HepG2 (cell line): ENCODE measurements around the gene AUNIP. TPM values are rescaled to one million over a fixed set of nuclear protein-coding genes. Genes with fewer than 3 reads are reported as not detected.

Experiments
- ATAC-seq: fragments of 200-7000 bp; cut with Tn5 transposase; 3 replicates; pipeline ENCODE4 v1.9.1; 2020; ENCODE audit warnings: mild to moderate bottlenecking, moderate library complexity
- BruUV-seq: library from RNA; stranded (reverse); fragments of 400-500 nt; replicated peaks from 2 replicates; lab custom pipeline; 2021; lab: Mats Ljungman, UMichigan
- CTCF ChIA-PET: fragments of 300-600 bp; formaldehyde crosslinking; extraction: SDS; loops from one replicate; lab custom pipeline; 2021; ENCODE audit warnings: low total read pairs, inconsistent platforms, low intra/inter-chr PET ratio; lab: Yijun Ruan, JAX
- POLR2A ChIA-PET: fragments of 350-600 bp; sonication (Branson Sonifier 250); formaldehyde crosslinking; loops from one replicate; lab custom pipeline; 2020; ENCODE audit warnings: antibody characterized with exemption, inconsistent platforms; lab: Yijun Ruan, JAX
- DNase-seq: peaks from one replicate; pipeline ENCODE4 v3.0.0-alpha.2; 2015; ENCODE audit warnings: low spot score
- FAIRE-seq: peaks from 3 replicates; lab custom pipeline; 2011; peaks lifted over from hg19 to GRCh38; lab: Jason Lieb, UNC
- H2AFZ ChIP-seq: one replicate; pipeline ENCODE4 v1.6.1; 2011; ENCODE audit warnings: low read length, inconsistent platforms
- H3K27ac ChIP-seq: fragments of 300-600 bp; 3 replicates; pipeline ENCODE4 v1.8.0; 2011; ENCODE audit warnings: mixed run types, mild to moderate bottlenecking, mixed read lengths, low read length, inconsistent platforms; ENCODE audit not compliant: insufficient read depth; ENCODE audit errors: extremely low read length
- H3K27me3 ChIP-seq, 2 experiments: fragments of 200-600 bp in 1 of 2; 2 replicates in 1 of 2; 3 replicates in 1 of 2; pipeline versions ENCODE4 v1.6.0 to v1.8.0; 2011; ENCODE audit warnings: low read length in 2 of 2, mild to moderate bottlenecking in 2 of 2, moderate library complexity in 2 of 2, inconsistent platforms in 1 of 2; ENCODE audit not compliant: insufficient read depth in 2 of 2, control insufficient read depth in 1 of 2
- H3K36me3 ChIP-seq, 2 experiments: fragments of 200-600 bp in 1 of 2; replicated peaks in 1 of 2; 2 replicates in 1 of 2; 3 replicates in 1 of 2; pipeline versions ENCODE4 v1.5.1 to v1.8.0; 2011; ENCODE audit warnings: low read length in 2 of 2, inconsistent platforms in 1 of 2; ENCODE audit not compliant: insufficient read depth in 2 of 2, control insufficient read depth in 1 of 2
- H3K4me1 ChIP-seq: 2 replicates; pipeline ENCODE4 v1.5.1; 2012; ENCODE audit warnings: low read length, inconsistent platforms; ENCODE audit not compliant: insufficient read depth
- H3K4me2 ChIP-seq: 2 replicates; pipeline ENCODE4 v1.6.0; 2011; ENCODE audit warnings: low read depth, low read length, inconsistent platforms
- H3K4me3 ChIP-seq, 3 experiments: fragments of 200-600 bp in 1 of 3; sonication (generic), shearing (Covaris generic) in 1 of 3; replicated peaks in 1 of 3; 2 replicates each; pipeline ENCODE4 v1.5.1; 2011 to 2016; ENCODE audit warnings: low read length in 3 of 3, inconsistent platforms in 2 of 3, low read depth in 2 of 3, mild to moderate bottlenecking in 2 of 3, control low read depth in 1 of 3, mixed read lengths in 1 of 3; ENCODE audit not compliant: insufficient read depth in 1 of 3
- H3K79me2 ChIP-seq: one replicate; pipeline ENCODE4 v1.6.1; 2011; ENCODE audit warnings: low read length, inconsistent platforms; ENCODE audit not compliant: insufficient read depth
- H3K9ac ChIP-seq: 2 replicates; pipeline ENCODE4 v1.6.0; 2011; ENCODE audit warnings: mild to moderate bottlenecking, low read depth, low read length, inconsistent platforms; ENCODE audit not compliant: insufficient read depth
- H3K9me3 ChIP-seq: 2 replicates; pipeline ENCODE4 v1.5.1; 2012; ENCODE audit warnings: mild to moderate bottlenecking, low read length
- H4K20me1 ChIP-seq: 2 replicates; pipeline ENCODE4 v1.6.0; 2011; ENCODE audit warnings: inconsistent platforms, mild to moderate bottlenecking, low read length, moderate library complexity; ENCODE audit not compliant: insufficient read depth
- CBX5 ChIP-seq: sonication (generic); formaldehyde crosslinking; IDR thresholded peaks from 2 replicates; pipeline ENCODE4 v1.4.0; 2020; ENCODE audit warnings: missing genetic modification reagents, borderline replicate concordance
- KLF9 ChIP-seq: IDR thresholded peaks from 2 replicates; pipeline ENCODE4 v1.6.1; 2016; ENCODE audit warnings: low read depth
- NFE2L2 ChIP-seq: fragments of 150-350 bp; IDR thresholded peaks from 2 replicates; pipeline ENCODE4 v1.6.1; 2014; ENCODE audit warnings: low read length
- PPARG ChIP-seq: conservative IDR thresholded peaks from 2 replicates; pipeline ENCODE4 v1.6.1; 2016; ENCODE audit warnings: missing biosample characterization, missing genetic modification reagents
- RAD51 ChIP-seq: fragments of 450-650 bp; IDR thresholded peaks from 2 replicates; pipeline ENCODE4 v1.6.1; 2016; ENCODE audit warnings: borderline replicate concordance
- SRSF4 ChIP-seq: fragments of 200-400 bp; formaldehyde crosslinking; IDR thresholded peaks from one replicate; pipeline ENCODE4 v1.6.1; 2018; ENCODE audit warnings: mild to moderate bottlenecking, low read depth, low read length, moderate library complexity; ENCODE audit not compliant: poor library complexity, severe bottlenecking
- YEATS4 ChIP-seq: sonication (generic); formaldehyde crosslinking; IDR thresholded peaks from 2 replicates; pipeline ENCODE4 v1.4.0; 2020; ENCODE audit warnings: missing genetic modification reagents, borderline replicate concordance
- YY1 ChIP-seq: IDR thresholded peaks from 2 replicates; pipeline ENCODE4 v1.6.1; 2011; ENCODE audit warnings: low read length, low read depth, moderate library complexity, mild to moderate bottlenecking; ENCODE audit not compliant: insufficient read depth, insufficient replicate concordance
- ZFP82 ChIP-seq: sonication (generic); formaldehyde crosslinking; IDR thresholded peaks from 2 replicates; pipeline ENCODE4 v1.5.1; 2020; ENCODE audit warnings: mild to moderate bottlenecking, missing genetic modification reagents, borderline replicate concordance
- ZHX2 ChIP-seq, 2 experiments: sonication (generic) in 1 of 2; formaldehyde crosslinking in 1 of 2; IDR thresholded peaks; 2 replicates each; pipeline versions ENCODE4 v1.6.1 to v1.9.0; 2014 to 2022; ENCODE audit warnings: antibody characterized with exemption in 1 of 2, borderline replicate concordance in 1 of 2, inconsistent platforms in 1 of 2, low read depth in 1 of 2, missing genetic modification reagents in 1 of 2
- ZNF160 ChIP-seq: sonication (generic); formaldehyde crosslinking; IDR thresholded peaks from 2 replicates; pipeline ENCODE4 v1.8.0; 2022; ENCODE audit warnings: mild to moderate bottlenecking, inconsistent platforms, missing genetic modification reagents
- ZNF30 ChIP-seq: sonication (generic); formaldehyde crosslinking; IDR thresholded peaks from 2 replicates; pipeline ENCODE4 v1.5.0; 2020; ENCODE audit warnings: mild to moderate bottlenecking, missing genetic modification reagents
- ZNF543 ChIP-seq: sonication (generic); formaldehyde crosslinking; IDR thresholded peaks from 2 replicates; pipeline ENCODE4 v1.4.0; 2020; ENCODE audit warnings: mild to moderate bottlenecking, missing genetic modification reagents
- ZNF619 ChIP-seq: sonication (generic); formaldehyde crosslinking; IDR thresholded peaks from 2 replicates; pipeline ENCODE4 v1.4.0; 2020; ENCODE audit warnings: mild to moderate bottlenecking, missing genetic modification reagents
- WGBS: methylation state at CpG from one replicate; pipeline ENCODE4 v1.1.6; 2017; ENCODE audit warnings: low lambda C conversion rate; 5-methylcytosine and 5-hydroxymethylcytosine counted together
- in situ Hi-C: cut with HindIII; loops from 2 replicates; pipeline ENCODE4 v1.10.0; 2017; ENCODE audit warnings: low pct_unique_long_range_greater_than_20kb; ENCODE audit not compliant: extremely low pct_ligation_motif_present
- intact Hi-C: fragments of 100-400 bp; cut with micrococcal nuclease; formaldehyde crosslinking; loops from one replicate; pipeline ENCODE4 v1.10.0; 2022; ENCODE audit not compliant: unreplicated experiment
- polyA plus RNA-seq, 8 experiments: library from polyadenylated mRNA; depleted of rRNA in 3 of 8; stranded (reverse) in 7 of 8; unstranded in 1 of 8; fragments of >200 nt; fragmentation: Illumina TruSeq in 4 of 8; extraction: Trizol in 4 of 8; gene quantifications; 2 replicates each; pipeline versions ENCODE4 v1.2.1 to v1.2.3, GENCODE V29; 2011 to 2016; ENCODE audit warnings: low read depth in 4 of 8, missing spikeins in 1 of 8, mixed read lengths in 1 of 8; ENCODE audit not compliant: insufficient read depth in 1 of 8
- total RNA-seq, 5 experiments: library from RNA; depleted of rRNA; stranded (reverse); fragments of >200 nt; fragmentation: Illumina TruSeq; extraction: Trizol; gene quantifications; 2 replicates each; pipeline ENCODE4 v1.2.3, GENCODE V29; 2016; ENCODE audit warnings: low read depth in 1 of 5
- TF ChIP-seq, protein P1 (sequence below): sonication (generic); formaldehyde crosslinking; IDR thresholded peaks from 2 replicates; pipeline ENCODE4 v1.4.0; 2020; ENCODE audit warnings: missing genetic modification reagents

AUNIP gene
- total and polyA plus RNA-seq, 2 of the 13 experiments (the other 11 are each of a cell fraction or from before 2014, with no cell fraction given) = 3.8 to 12.3 TPM

- Histone ChIP-seq H3K27ac (no peak overlapping the region), H3K4me3 (no peak overlapping the region), H3K4me2 (no peak overlapping the region), H2AFZ (no peak overlapping the region), H3K9me3 (no peaks in the 10 kb centered on the region), H3K27me3 (no peaks in the 10 kb centered on the region), H4K20me1 (no peaks in the 10 kb centered on the region), H3K4me1 (peaks cover 52% of the 10 kb centered on the region), H3K9ac (no peak overlapping the region), H3K79me2 (no peaks in the 10 kb centered on the region), H3K36me3 (no peaks in the 10 kb centered on the region; a peak in 1 of 5 replicates)
- DNase-seq (no peak), FAIRE-seq (no peak), ATAC-seq (no peak)
- CTCF ChIA-PET = no interaction called here
- POLR2A ChIA-PET = no interaction called here
- TF ChIP-seq ZNF543 (CRISPR knock-in tag) (no peak), ZFP82 (CRISPR knock-in tag) (no peak), ZNF160 (CRISPR knock-in tag) (no peak), YEATS4 (CRISPR knock-in tag) (no peak), ZHX2 (IDR thresholded peaks at IDR 0.05; ENCODE audit: low read depth) (no peak), ZHX2 (CRISPR knock-in tag; IDR thresholded peaks at IDR 0.05; ENCODE audit: borderline replicate concordance) (no peak), ZNF30 (CRISPR knock-in tag) (no peak), RAD51 (no peak), KLF9 (no peak), YY1 (no peak), SRSF4 (no peak), NFE2L2 (no peak), PPARG (CRISPR knock-in tag) (no peak), ZNF619 (CRISPR knock-in tag) (no peak), CBX5 (CRISPR knock-in tag) (no peak)
- TF ChIP-seq, protein P1, sequence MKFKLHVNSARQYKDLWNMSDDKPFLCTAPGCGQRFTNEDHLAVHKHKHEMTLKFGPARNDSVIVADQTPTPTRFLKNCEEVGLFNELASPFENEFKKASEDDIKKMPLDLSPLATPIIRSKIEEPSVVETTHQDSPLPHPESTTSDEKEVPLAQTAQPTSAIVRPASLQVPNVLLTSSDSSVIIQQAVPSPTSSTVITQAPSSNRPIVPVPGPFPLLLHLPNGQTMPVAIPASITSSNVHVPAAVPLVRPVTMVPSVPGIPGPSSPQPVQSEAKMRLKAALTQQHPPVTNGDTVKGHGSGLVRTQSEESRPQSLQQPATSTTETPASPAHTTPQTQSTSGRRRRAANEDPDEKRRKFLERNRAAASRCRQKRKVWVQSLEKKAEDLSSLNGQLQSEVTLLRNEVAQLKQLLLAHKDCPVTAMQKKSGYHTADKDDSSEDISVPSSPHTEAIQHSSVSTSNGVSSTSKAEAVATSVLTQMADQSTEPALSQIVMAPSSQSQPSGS (CRISPR knock-in tag) = no peak
- no TSS peak for BruUV-seq
- intact Hi-C loops = no loop called here
- in situ Hi-C loops = loop anchor here (5.0 kb wide), 1 partner anchor 51 kb away; no protein-coding TSS in a partner anchor
- 78% methylated on average over 7 of the region's 7 CpGs for WGBS
These were observed 29.2 kb upstream of the AUNIP start for GRCh38 chr1:25888426-25888987.
